ENCODE results near the gene PTGFRN.

- TF ChIP-seq TBL1XR1 (IDR thresholded peaks at IDR 0.05; ENCODE audit: low read length in 2 of 2) (no peak), BHLHE40 (IDR thresholded peaks at IDR 0.05; ENCODE audit: low read length) (no peak), RB1 (IDR thresholded peaks at IDR 0.05; ENCODE audit: low read depth) (no peak), POLR2AphosphoS5 (IDR thresholded peaks at IDR 0.05; ENCODE audit: control insufficient read depth, insufficient read depth, low read depth, low read length) (no peak), PREB (CRISPR knock-in tag; IDR thresholded peaks at IDR 0.05) (no peak), ATF7 (IDR thresholded peaks at IDR 0.05) (no peak), CTCF (IDR thresholded peaks at IDR 0.05 in 2 of 3, conservative IDR thresholded peaks at IDR 0.05 in 1 of 3; ENCODE audit: insufficient read depth in 2 of 3, low read depth in 1 of 3, low read length in 3 of 3) (no peak), BCOR (IDR thresholded peaks at IDR 0.05) (no peak)
These were observed 125.1 kb downstream of the PTGFRN start for GRCh38 chr1:117034791-117035290.
